Activated T-cell treated with anti-CD3 and anti-CD28 coated beads, Interleukin-2, amount 50 U/mL, for 24 hours (primary cell): Measurements from ENCODE around the gene ANKRD2.
"Not testable (repeated sequence)": the region's sequence is repeated elsewhere in the genome, so short reads cannot be mapped to it uniquely, and the experiment has no call there.

Source experiments
- DNase-seq: peaks from one replicate; pipeline ENCODE4 v3.0.0-alpha.2; 2020
- H3K27ac Mint-ChIP-seq: 2 replicates; pipeline ENCODE4 v1.8.0; 2020; ENCODE audit warnings: mild to moderate bottlenecking, mixed read lengths
- H3K27me3 Mint-ChIP-seq: 2 replicates; pipeline ENCODE4 v1.8.0; 2020; ENCODE audit warnings: mixed read lengths
- H3K36me3 Mint-ChIP-seq: 2 replicates; pipeline ENCODE4 v1.8.0; 2020; ENCODE audit warnings: low read depth, mixed read lengths
- H3K4me1 Mint-ChIP-seq: 2 replicates; pipeline ENCODE4 v1.8.0; 2020; ENCODE audit warnings: low read depth, mixed read lengths
- H3K4me3 Mint-ChIP-seq: 2 replicates; pipeline ENCODE4 v1.8.0; 2020; ENCODE audit warnings: mild to moderate bottlenecking, moderate library complexity, mixed read lengths
- H3K9me3 Mint-ChIP-seq: 2 replicates; pipeline ENCODE4 v1.8.0; 2020; ENCODE audit warnings: mixed read lengths

ANKRD2 gene

GRCh38 chr10:97572214-97572989 lies at the start of gene ANKRD2:
TSS of gene ANKRD2 (plus strand) at chr10:97572779. CDS start at chr10:97572789, 10 bp downstream.
- no peaks in the 10 kb centered on the region for H3K4me1 Mint-ChIP-seq
- H3K27ac Mint-ChIP-seq, result no peak within 1 kb of the TSS
- no peaks in the 10 kb centered on the region for H3K9me3 Mint-ChIP-seq
- no peaks in the 10 kb centered on the region for H3K36me3 Mint-ChIP-seq
- DNase-seq, result peak; percentile 63
- H3K4me3 Mint-ChIP-seq, result no peak within 1 kb of the TSS
- no peaks in the 10 kb centered on the region for H3K27me3 Mint-ChIP-seq

GRCh38 chr10:97522937-97523336 lies 49.6 kb upstream of the ANKRD2 start:
- Mint-ChIP-seq H3K4me1 (no peaks in the 10 kb centered on the region), H3K4me3 (no peak overlapping the region), H3K27me3 (no peaks in the 10 kb centered on the region), H3K36me3 (no peaks in the 10 kb centered on the region), H3K9me3 (no peaks in the 10 kb centered on the region), H3K27ac (no peak overlapping the region)
- DNase-seq, result no peak

- Mint-ChIP-seq H3K36me3 (no peaks in the 10 kb centered on the region), H3K9me3 (no peaks in the 10 kb centered on the region), H3K27ac (no peak overlapping the region), H3K4me3 (no peak overlapping the region), H3K4me1 (no peaks in the 10 kb centered on the region), H3K27me3 (no peaks in the 10 kb centered on the region)
- no peak for DNase-seq
Measured at GRCh38 chr10:97525086-97525485, 47.5 kb upstream of the ANKRD2 start.

GRCh38 chr10:97525683-97526110 lies 46.9 kb upstream of the ANKRD2 start:
- no peaks in the 10 kb centered on the region for H3K4me1 Mint-ChIP-seq
- H3K9me3 Mint-ChIP-seq, result no peaks in the 10 kb centered on the region
- no peak overlapping the region for H3K4me3 Mint-ChIP-seq
- no peak overlapping the region for H3K27ac Mint-ChIP-seq
- no peak for DNase-seq
- H3K27me3 Mint-ChIP-seq, result no peaks in the 10 kb centered on the region
- H3K36me3 Mint-ChIP-seq, result no peaks in the 10 kb centered on the region

- not testable (repeated sequence) for H3K27ac Mint-ChIP-seq, H3K36me3 Mint-ChIP-seq, H3K4me3 Mint-ChIP-seq, H3K27me3 Mint-ChIP-seq, H3K4me1 Mint-ChIP-seq, H3K9me3 Mint-ChIP-seq, DNase-seq
Measured at GRCh38 chr10:97528876-97529275, 43.7 kb upstream of the ANKRD2 start.

- no peak for DNase-seq
- no peaks in the 10 kb centered on the region for H3K36me3 Mint-ChIP-seq
- H3K4me1 Mint-ChIP-seq, result no peaks in the 10 kb centered on the region
- H3K9me3 Mint-ChIP-seq, result no peaks in the 10 kb centered on the region
- H3K4me3 Mint-ChIP-seq, result no peak overlapping the region
- H3K27ac Mint-ChIP-seq, result no peak overlapping the region
- no peaks in the 10 kb centered on the region for H3K27me3 Mint-ChIP-seq
Measured at GRCh38 chr10:97529685-97530465, 42.7 kb upstream of the ANKRD2 start.

GRCh38 chr10:97531401-97531986 lies 41.1 kb upstream of the ANKRD2 start:
- no peak for DNase-seq
- H3K36me3 Mint-ChIP-seq, result no peaks in the 10 kb centered on the region

GRCh38 chr10:97532935-97533671 lies 39.5 kb upstream of the ANKRD2 start:
- no peak for DNase-seq
- Mint-ChIP-seq H3K27me3 (no peaks in the 10 kb centered on the region), H3K27ac (no peak overlapping the region), H3K36me3 (no peaks in the 10 kb centered on the region), H3K4me3 (no peak overlapping the region), H3K9me3 (no peaks in the 10 kb centered on the region), H3K4me1 (no peaks in the 10 kb centered on the region)

More at GRCh38 chr10:97531401-97531986, 41.1 kb upstream of the ANKRD2 start:
- H3K4me1 Mint-ChIP-seq, result no peaks in the 10 kb centered on the region
- H3K27ac Mint-ChIP-seq, result no peak overlapping the region
- no peak overlapping the region for H3K4me3 Mint-ChIP-seq
- no peaks in the 10 kb centered on the region for H3K9me3 Mint-ChIP-seq
- H3K27me3 Mint-ChIP-seq, result no peaks in the 10 kb centered on the region

- Mint-ChIP-seq H3K27me3 (no peaks in the 10 kb centered on the region), H3K9me3 (no peaks in the 10 kb centered on the region), H3K36me3 (no peaks in the 10 kb centered on the region), H3K4me3 (no peak overlapping the region), H3K4me1 (no peaks in the 10 kb centered on the region), H3K27ac (no peak overlapping the region)
- DNase-seq, result no peak
Measured at GRCh38 chr10:97533888-97534287, 38.7 kb upstream of the ANKRD2 start.

GRCh38 chr10:97534746-97535367 lies 37.7 kb upstream of the ANKRD2 start:
- Mint-ChIP-seq H3K4me1 (no peaks in the 10 kb centered on the region), H3K27ac (no peak overlapping the region), H3K36me3 (no peaks in the 10 kb centered on the region), H3K27me3 (no peaks in the 10 kb centered on the region), H3K9me3 (no peaks in the 10 kb centered on the region), H3K4me3 (no peak overlapping the region)
- DNase-seq, result peak; percentile 50

- H3K36me3 Mint-ChIP-seq, result no peaks in the 10 kb centered on the region
- H3K9me3 Mint-ChIP-seq, result no peaks in the 10 kb centered on the region
- peaks cover 10% of the 10 kb centered on the region for H3K4me1 Mint-ChIP-seq
- no peak for DNase-seq
- H3K27me3 Mint-ChIP-seq, result no peaks in the 10 kb centered on the region
- H3K4me3 Mint-ChIP-seq, result no peak overlapping the region
- no peak overlapping the region for H3K27ac Mint-ChIP-seq
Measured at GRCh38 chr10:97537186-97537869, 35.3 kb upstream of the ANKRD2 start.

GRCh38 chr10:97538411-97538810 lies 34.2 kb upstream of the ANKRD2 start:
- no peak for DNase-seq
- Mint-ChIP-seq H3K27ac (no peak overlapping the region), H3K4me1 (peaks cover 20% of the 10 kb centered on the region), H3K27me3 (no peaks in the 10 kb centered on the region), H3K9me3 (no peaks in the 10 kb centered on the region), H3K4me3 (no peak overlapping the region), H3K36me3 (no peaks in the 10 kb centered on the region)

- Mint-ChIP-seq H3K9me3 (no peaks in the 10 kb centered on the region), H3K27ac (no peak overlapping the region), H3K4me3 (no peak overlapping the region), H3K4me1 (peaks cover 25% of the 10 kb centered on the region), H3K36me3 (no peaks in the 10 kb centered on the region), H3K27me3 (no peaks in the 10 kb centered on the region)
- no peak for DNase-seq
Measured at GRCh38 chr10:97538839-97539238, 33.7 kb upstream of the ANKRD2 start.
